GM13976 (cell line): ENCODE measurements around the gene KANSL1.

Experiments used
- DNase-seq: peaks from one replicate; pipeline ENCODE4 v3.0.0; 2012; ENCODE audit warnings: low spot score
- CTCF ChIP-seq: IDR thresholded peaks from 2 replicates; pipeline ENCODE4 v1.5.1; 2012; ENCODE audit warnings: borderline replicate concordance, mild to moderate bottlenecking; ENCODE audit not compliant: insufficient read depth; ENCODE audit errors: extremely low read depth, missing control alignments, control extremely low read depth
- in situ Hi-C: fragments of 300-500 bp; cut with MboI; formaldehyde crosslinking; loops from one replicate; pipeline ENCODE4 v1.12.0; 2022; ENCODE audit warnings: low sequenced_read_pairs, mixed read lengths, inconsistent platforms; ENCODE audit not compliant: unreplicated experiment

The KANSL1 gene

GRCh38 chr17:46205975-46206374 is 12.7 kb upstream of the KANSL1 start:
- no peak for DNase-seq
- in situ Hi-C loops: no loop called here
- TF ChIP-seq CTCF: no peak

- no peak for TF ChIP-seq CTCF
Measured at GRCh38 chr17:46202424-46202823, 9.2 kb upstream of the KANSL1 start.

GRCh38 chr17:46201491-46201890 is 8.3 kb upstream of the KANSL1 start:
- in situ Hi-C loops: no loop called here
- TF ChIP-seq CTCF: no peak

More at GRCh38 chr17:46202424-46202823, 9.2 kb upstream of the KANSL1 start:
- in situ Hi-C loops: no loop called here
- DNase-seq: no peak

GRCh38 chr17:46200197-46200596 is 7.0 kb upstream of the KANSL1 start:
- no peak for DNase-seq
- TF ChIP-seq CTCF: no peak
- in situ Hi-C loops: no loop called here

More at GRCh38 chr17:46201491-46201890, 8.3 kb upstream of the KANSL1 start:
- DNase-seq: no peak

GRCh38 chr17:46199379-46199778 is 6.2 kb upstream of the KANSL1 start:
- DNase-seq: no peak
- in situ Hi-C loops: no loop called here
- TF ChIP-seq CTCF: no peak

GRCh38 chr17:46198233-46198632 is 5.0 kb upstream of the KANSL1 start:
- TF ChIP-seq CTCF: no peak
- no peak for DNase-seq
- in situ Hi-C loops: no loop called here

GRCh38 chr17:46197530-46197929 is 4.3 kb upstream of the KANSL1 start:
- in situ Hi-C loops: no loop called here
- DNase-seq: no peak
- no peak for TF ChIP-seq CTCF
